ENCODE data around the gene CCDC148. TPM values are rescaled to one million over a fixed set of nuclear protein-coding genes. Genes with fewer than 3 reads are reported as not detected.

The CCDC148 gene
- polyA plus RNA-seq, 3 donors: not detected

DNA sequence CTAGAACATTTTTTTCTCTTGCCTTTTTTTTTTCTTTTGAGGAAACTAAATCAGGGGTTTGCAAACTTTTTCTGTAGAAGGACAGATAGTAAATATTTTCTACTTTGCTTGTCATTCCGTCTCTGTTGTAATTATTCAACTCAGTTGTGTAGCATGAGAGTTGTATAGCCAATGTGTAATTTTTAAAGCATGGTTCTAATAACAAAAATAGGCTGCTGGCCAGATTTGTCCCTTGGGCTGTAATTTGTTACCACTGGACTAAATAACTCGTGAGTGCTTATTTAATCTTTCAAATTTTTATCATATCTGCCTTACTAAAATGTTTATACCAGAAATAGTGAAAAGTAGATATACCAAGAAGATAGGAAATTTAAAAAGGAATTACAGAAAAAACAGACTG lies 43.0 kb downstream of the CCDC148 start:
- Histone ChIP-seq H3K27me3 (ENCODE audit: control insufficient read depth in 2 of 2, insufficient read depth in 2 of 2, low read length in 2 of 2) (no peaks in the 10 kb centered on the region), H3K27ac (ENCODE audit: low read depth in 1 of 2, low read length in 2 of 2) (no peak overlapping the region), H3K9ac (ENCODE audit: insufficient read depth, low read length, poor library complexity, severe bottlenecking) (no peak overlapping the region), H3K4me2 (replicated peaks; ENCODE audit: extremely low read depth, low read length, poor library complexity, severe bottlenecking) (no peak overlapping the region), H3K4me3 (replicated peaks in 1 of 3; ENCODE audit: low read depth in 2 of 3, low read length in 3 of 3) (no peak overlapping the region), H3K9me3 (replicated peaks in 1 of 2; ENCODE audit: control insufficient read depth in 1 of 2, insufficient read depth in 1 of 2, low read length in 2 of 2) (peaks cover 10 to 15% of the 10 kb centered on the region in 2 donors), H3K79me2 (ENCODE audit: insufficient read depth, low read length) (no peaks in the 10 kb centered on the region), H3K4me1 (ENCODE audit: control insufficient read depth in 1 of 2, insufficient read depth in 2 of 2, low read length in 2 of 2) (no peaks in the 10 kb centered on the region), H4K20me1 (ENCODE audit: insufficient read depth, low read length) (no peaks in the 10 kb centered on the region), H2AFZ (ENCODE audit: insufficient read depth, low read depth, low read length, poor library complexity, severe bottlenecking) (no peak overlapping the region), H3K36me3 (replicated peaks in 1 of 2; ENCODE audit: control insufficient read depth in 1 of 2, insufficient read depth in 2 of 2, low read length in 2 of 2) (no peaks in the 10 kb centered on the region)
- TF ChIP-seq, protein P1, sequence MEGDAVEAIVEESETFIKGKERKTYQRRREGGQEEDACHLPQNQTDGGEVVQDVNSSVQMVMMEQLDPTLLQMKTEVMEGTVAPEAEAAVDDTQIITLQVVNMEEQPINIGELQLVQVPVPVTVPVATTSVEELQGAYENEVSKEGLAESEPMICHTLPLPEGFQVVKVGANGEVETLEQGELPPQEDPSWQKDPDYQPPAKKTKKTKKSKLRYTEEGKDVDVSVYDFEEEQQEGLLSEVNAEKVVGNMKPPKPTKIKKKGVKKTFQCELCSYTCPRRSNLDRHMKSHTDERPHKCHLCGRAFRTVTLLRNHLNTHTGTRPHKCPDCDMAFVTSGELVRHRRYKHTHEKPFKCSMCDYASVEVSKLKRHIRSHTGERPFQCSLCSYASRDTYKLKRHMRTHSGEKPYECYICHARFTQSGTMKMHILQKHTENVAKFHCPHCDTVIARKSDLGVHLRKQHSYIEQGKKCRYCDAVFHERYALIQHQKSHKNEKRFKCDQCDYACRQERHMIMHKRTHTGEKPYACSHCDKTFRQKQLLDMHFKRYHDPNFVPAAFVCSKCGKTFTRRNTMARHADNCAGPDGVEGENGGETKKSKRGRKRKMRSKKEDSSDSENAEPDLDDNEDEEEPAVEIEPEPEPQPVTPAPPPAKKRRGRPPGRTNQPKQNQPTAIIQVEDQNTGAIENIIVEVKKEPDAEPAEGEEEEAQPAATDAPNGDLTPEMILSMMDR (IDR thresholded peaks at IDR 0.05): no peak
- no peaks in the 10 kb centered on the region for H3K27me3 Mint-ChIP-seq (ENCODE audit: low read depth in 3 of 3)
- no CpG with 5 or more reads among the region's 2 CpGs for WGBS (ENCODE audit: insufficient coverage)
- H3K4me1 Mint-ChIP-seq: no peaks in the 10 kb centered on the region
- DNase-seq: no peak
- no peaks in the 10 kb centered on the region for H3K36me3 Mint-ChIP-seq
- intact Hi-C loops (cut with micrococcal nuclease): no loop called here
- H3K27ac Mint-ChIP-seq: no peak overlapping the region
- peaks cover 17 to 38% (median 32%) of the 10 kb centered on the region in 7 donors for H3K9me3 Mint-ChIP-seq
- H3K4me3 Mint-ChIP-seq: no peak overlapping the region

DNA sequence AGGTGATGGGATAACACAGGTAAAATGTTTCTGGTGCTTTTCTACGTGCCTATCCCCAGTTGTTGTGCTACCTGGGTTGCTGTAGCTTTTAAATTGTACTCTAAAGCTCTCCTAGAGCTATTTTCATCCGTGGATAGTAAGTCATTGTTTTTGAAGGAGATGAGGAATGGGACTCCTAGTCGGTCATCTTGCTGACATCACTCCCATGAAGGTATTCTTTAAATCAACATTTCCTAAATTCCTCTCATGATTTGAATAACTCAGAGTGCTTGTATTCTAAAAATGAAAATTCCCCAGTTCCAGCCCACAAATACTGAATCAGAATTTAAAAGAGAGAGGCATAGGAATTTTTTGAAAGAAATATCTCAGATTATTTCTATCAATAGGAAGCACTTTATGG lies 44.3 kb downstream of the CCDC148 start:
- no peaks in the 10 kb centered on the region for H3K27me3 ChIP-seq (ENCODE audit: control insufficient read depth in 2 of 2, insufficient read depth in 2 of 2, low read length in 2 of 2)
- H3K36me3 ChIP-seq (replicated peaks in 1 of 2; ENCODE audit: control insufficient read depth in 1 of 2, insufficient read depth in 2 of 2, low read length in 2 of 2): no peaks in the 10 kb centered on the region
- no peak overlapping the region for H3K4me3 ChIP-seq (replicated peaks in 1 of 3; ENCODE audit: low read depth in 2 of 3, low read length in 3 of 3)
- H3K4me1 ChIP-seq (ENCODE audit: control insufficient read depth in 1 of 2, insufficient read depth in 2 of 2, low read length in 2 of 2): no peaks in the 10 kb centered on the region
- no peak for DNase-seq
- H3K9me3 ChIP-seq (replicated peaks in 1 of 2; ENCODE audit: control insufficient read depth in 1 of 2, insufficient read depth in 1 of 2, low read length in 2 of 2): peaks cover 10 to 15% of the 10 kb centered on the region in 2 donors
- no CpG with 5 or more reads among the region's 3 CpGs for WGBS (ENCODE audit: insufficient coverage)
- no peak overlapping the region for H3K27ac ChIP-seq (ENCODE audit: low read depth in 1 of 2, low read length in 2 of 2)
- Mint-ChIP-seq H3K4me1 (no peaks in the 10 kb centered on the region), H3K27ac (no peak overlapping the region), H3K27me3 (ENCODE audit: low read depth in 3 of 3) (no peaks in the 10 kb centered on the region), H3K36me3 (no peaks in the 10 kb centered on the region), H3K9me3 (peaks cover 15 to 38% (median 29%) of the 10 kb centered on the region in 7 donors), H3K4me3 (no peak overlapping the region)
- no peak overlapping the region for H3K4me2 ChIP-seq (replicated peaks; ENCODE audit: extremely low read depth, low read length, poor library complexity, severe bottlenecking)
- no peaks in the 10 kb centered on the region for H4K20me1 ChIP-seq (ENCODE audit: insufficient read depth, low read length)
- TF ChIP-seq, protein P1 (IDR thresholded peaks at IDR 0.05): no peak
- H3K79me2 ChIP-seq (ENCODE audit: insufficient read depth, low read length): no peaks in the 10 kb centered on the region
- intact Hi-C loops (cut with micrococcal nuclease): no loop called here
- H3K9ac ChIP-seq (ENCODE audit: insufficient read depth, low read length, poor library complexity, severe bottlenecking): no peak overlapping the region
- H2AFZ ChIP-seq (ENCODE audit: insufficient read depth, low read depth, low read length, poor library complexity, severe bottlenecking): no peak overlapping the region
